Retinal pigment epithelial cell (primary cell): ENCODE results near the gene ADGB.
"Not testable (repeated sequence)": the region's sequence is repeated elsewhere in the genome, so short reads cannot be mapped to it uniquely, and the experiment has no call there.

Experiments used
- DNase-seq: peaks from one replicate; pipeline ENCODE4 v3.0.0-alpha.2; 2010; ENCODE audit warnings: low read depth
- H3K4me3 ChIP-seq: 2 replicates; pipeline ENCODE4 v1.5.1; 2011; ENCODE audit warnings: mild to moderate bottlenecking, low read length, control low read depth, moderate library complexity
- TF ChIP-seq, protein P1 (sequence below): conservative IDR thresholded peaks from 2 replicates; pipeline ENCODE4 v1.5.1; 2011; ENCODE audit warnings: low read depth, low read length, control low read depth, inconsistent platforms

Gene ADGB

DNA sequence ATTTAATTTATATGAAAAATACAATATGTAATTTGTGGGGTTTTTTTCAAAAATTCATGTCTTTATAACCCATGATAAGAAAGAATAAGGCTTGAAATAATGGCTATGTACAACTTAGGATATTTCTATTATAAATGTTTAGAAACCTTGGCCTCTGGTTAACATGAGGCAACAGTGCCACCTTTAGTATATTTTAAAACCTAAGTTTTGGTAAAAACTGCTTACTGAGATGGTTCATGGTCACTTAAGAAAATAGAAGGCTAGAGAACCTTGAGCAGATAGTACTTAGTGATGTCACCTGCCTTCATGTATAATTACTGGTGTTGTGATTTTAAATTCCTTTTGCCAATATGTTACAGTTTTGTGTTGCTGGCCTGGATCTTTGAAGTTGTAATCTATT lies 176.4 kb downstream of the ADGB start:
- no peak overlapping the region for H3K4me3 ChIP-seq
- DNase-seq: no peak
- TF ChIP-seq, protein P1, sequence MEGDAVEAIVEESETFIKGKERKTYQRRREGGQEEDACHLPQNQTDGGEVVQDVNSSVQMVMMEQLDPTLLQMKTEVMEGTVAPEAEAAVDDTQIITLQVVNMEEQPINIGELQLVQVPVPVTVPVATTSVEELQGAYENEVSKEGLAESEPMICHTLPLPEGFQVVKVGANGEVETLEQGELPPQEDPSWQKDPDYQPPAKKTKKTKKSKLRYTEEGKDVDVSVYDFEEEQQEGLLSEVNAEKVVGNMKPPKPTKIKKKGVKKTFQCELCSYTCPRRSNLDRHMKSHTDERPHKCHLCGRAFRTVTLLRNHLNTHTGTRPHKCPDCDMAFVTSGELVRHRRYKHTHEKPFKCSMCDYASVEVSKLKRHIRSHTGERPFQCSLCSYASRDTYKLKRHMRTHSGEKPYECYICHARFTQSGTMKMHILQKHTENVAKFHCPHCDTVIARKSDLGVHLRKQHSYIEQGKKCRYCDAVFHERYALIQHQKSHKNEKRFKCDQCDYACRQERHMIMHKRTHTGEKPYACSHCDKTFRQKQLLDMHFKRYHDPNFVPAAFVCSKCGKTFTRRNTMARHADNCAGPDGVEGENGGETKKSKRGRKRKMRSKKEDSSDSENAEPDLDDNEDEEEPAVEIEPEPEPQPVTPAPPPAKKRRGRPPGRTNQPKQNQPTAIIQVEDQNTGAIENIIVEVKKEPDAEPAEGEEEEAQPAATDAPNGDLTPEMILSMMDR: peak; percentile 14

DNA sequence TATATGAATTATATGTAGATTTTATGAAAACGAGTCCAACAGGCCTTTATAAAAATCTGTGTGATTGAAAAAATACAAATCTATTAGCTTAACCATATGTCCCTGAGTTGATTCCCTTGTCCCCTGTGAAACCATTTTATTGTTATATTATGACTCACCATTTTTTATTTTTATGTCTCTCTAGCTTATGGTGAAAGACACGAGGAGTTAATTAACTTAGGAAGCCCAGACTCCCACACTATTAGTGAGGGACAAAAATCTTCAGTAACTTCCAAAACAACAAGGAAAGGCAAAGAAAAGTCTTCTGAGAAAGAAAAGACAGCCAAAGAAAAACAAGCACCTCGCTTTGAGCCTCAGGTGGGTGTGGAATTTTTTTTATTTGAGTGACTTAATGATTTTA lies 183.1 kb downstream of the ADGB start:
- no peak overlapping the region for H3K4me3 ChIP-seq
- DNase-seq: no peak
- TF ChIP-seq, protein P1: no peak

DNA sequence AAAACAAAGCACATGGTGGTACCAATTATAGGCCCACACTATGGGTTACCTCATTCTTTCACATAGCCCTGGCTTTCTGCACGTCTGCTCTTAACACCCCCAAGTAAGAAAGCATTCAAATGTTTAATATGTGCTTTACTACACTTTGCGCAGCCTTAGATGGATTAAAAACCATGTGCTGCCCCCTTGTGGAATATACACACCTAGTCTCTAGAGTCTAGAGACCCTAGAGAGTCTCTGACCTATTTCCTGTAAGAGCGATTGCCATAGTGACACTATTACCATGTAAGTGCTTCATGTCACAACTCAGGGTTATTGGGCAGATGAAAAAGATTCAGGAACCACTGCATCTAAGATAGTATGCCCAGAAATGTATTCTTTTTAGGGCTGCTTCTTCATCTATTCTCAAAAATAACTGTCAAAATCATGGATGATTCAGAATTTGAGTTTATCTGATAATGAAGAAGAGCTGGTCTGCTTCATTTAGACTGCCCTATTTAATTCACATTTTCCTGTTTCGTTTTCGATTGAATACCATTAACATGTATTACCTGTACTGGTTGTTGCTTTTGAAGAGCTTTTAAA lies 186.3 kb downstream of the ADGB start:
- no peak overlapping the region for H3K4me3 ChIP-seq
- TF ChIP-seq, protein P1: peak; percentile 61
- DNase-seq: no peak

DNA sequence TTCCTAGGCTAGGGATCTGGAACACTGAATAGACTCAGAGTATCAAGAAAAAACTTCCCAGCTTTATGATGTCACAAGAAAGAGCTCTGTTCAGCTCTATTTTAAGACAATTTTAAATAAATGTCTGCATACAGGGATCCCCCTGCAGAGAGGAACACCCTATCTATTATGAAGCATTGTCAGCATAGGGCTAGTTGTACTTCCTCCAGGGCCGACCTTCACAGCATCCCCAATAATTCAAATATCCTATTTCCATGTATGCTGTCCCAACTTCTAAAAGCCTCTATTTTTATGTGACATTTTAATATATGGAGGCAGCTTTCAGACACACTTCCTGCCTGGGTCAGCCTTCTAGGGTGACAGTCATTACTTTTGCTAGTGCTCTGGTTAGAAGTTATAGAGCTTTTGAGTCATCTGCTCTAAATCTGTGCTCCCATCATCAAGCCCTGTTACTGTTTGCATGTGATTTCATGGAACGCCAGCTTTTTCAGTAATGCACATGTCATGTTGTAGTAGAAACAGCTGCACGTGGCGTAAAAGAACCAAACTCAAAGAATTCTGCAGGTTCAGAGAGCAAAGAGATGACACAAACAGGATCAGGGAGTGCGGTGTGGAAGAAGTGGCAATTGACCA lies 189.2 kb downstream of the ADGB start:
- TF ChIP-seq, protein P1: no peak
- no peak for DNase-seq
- no peak overlapping the region for H3K4me3 ChIP-seq

DNA sequence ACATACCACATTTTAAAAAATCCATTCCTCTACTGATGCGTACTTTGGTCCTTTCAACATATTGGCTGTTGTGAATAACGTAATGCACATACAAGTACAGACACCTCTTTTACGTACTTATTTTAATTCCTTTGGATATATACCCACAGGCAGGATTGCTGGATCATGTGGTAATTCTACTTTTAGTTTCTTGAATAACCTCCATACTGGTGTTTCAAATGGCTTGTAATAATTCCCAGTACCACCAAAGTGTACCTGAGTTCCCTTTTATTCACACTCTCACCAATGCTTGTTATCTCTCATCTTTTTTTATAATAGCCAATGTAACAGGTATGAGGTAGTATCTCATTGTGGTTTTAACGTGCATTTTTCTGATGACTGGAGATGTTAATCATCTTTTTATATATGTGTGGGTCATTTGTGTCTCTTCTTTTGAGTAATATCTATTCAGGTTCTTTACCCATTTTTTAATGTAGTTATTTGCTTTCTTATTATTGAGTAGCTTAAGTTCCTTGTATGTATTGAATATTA lies 191.9 kb downstream of the ADGB start:
- TF ChIP-seq, protein P1: no peak
- H3K4me3 ChIP-seq: no peak overlapping the region
- no peak for DNase-seq

DNA sequence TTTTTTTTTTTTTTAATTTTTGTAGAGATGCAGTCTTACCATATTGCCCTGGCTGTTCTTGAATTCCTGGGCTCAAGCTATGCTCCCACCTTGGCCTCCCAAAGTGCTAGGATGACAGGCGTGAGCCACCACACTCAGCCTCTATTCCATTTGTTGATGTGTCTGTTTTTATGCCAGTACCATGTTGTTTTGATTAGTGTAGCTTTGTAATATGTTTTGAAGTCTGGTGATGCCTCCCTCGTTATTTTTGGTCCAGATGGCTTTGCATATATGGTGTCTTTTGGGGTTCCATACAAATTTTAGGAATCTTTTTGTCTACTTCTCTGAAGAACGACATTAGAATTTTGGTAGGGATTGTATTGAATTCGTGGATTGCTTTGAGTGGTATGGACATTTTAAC lies 193.2 kb downstream of the ADGB start:
- no peak overlapping the region for H3K4me3 ChIP-seq
- no peak for DNase-seq
- TF ChIP-seq, protein P1: no peak

DNA sequence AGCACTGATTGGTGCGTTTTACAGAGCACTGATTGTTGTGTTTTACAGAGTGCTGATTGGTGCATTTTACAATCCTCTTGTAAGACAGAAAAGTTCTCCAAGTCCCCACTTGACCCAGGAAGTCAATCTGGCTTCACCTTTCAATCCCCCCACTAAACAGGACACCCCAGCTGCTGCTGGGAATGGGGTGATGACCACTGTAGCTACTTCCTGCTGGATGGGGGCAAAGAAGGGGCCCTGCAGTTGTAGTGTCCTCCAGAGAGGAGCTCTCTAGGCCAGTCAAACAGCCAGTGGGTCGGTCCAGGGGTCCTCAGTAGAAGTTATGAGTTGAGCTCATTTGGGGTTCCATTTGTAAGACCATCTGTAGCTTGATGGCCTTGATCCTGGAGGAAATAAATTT lies 194.4 kb downstream of the ADGB start:
- not testable (repeated sequence) for H3K4me3 ChIP-seq, DNase-seq
